Femur (tissue), 1 donor: Measurements from ENCODE around the gene ANKS3.
"Not testable (repeated sequence)": the region's sequence is repeated elsewhere in the genome, so short reads cannot be mapped to it uniquely, and the experiment has no call there.

Source experiments
- DNase-seq: peaks from one replicate; pipeline ENCODE4 v3.0.0-alpha.2; 2017

The ANKS3 gene

DNA sequence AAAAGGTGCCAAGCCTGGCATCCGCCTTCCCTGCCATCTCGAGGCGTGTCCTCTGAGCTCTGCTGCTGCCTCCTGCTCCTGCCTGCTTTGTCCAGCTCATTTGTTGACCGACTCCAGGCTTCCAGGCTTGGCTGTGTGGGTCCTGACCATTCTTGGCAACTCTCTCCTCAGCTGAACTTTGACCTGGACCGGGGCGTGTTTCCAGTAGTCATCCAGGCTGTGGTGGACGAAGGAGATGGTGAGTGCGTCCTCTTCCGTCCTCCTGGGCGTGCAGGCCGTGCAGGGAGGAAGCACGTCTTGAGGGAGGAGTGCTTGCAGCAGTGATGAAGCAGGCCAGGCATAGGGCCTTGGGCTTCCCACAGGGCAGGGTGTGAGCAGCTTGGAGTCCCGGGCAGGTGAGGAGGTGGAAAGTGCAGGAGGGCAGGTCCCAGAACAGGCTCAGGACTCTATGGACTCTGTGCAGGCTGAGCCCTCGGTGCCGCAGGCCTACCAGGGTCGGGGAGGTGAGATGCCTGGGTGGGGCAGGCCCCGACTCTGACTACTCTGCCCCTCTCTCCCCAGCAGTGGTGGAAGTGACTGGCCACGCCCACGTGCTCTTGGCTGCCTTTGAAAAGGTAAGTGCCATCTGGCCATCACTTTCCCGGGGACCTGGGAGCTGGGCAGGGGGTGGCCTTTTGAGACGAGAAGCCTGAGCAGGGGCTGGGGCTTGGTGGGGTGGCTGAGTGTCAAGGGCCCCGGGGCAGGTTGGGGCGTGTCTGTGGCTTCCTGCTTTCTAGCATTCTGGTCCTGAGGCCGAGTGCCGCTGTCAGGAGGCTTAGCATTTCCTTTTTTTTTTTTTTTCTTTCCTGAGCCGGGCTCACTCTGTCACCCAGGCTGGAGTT, 69.3 kb downstream of the ANKS3 start:
- DNase-seq = no peak

DNA sequence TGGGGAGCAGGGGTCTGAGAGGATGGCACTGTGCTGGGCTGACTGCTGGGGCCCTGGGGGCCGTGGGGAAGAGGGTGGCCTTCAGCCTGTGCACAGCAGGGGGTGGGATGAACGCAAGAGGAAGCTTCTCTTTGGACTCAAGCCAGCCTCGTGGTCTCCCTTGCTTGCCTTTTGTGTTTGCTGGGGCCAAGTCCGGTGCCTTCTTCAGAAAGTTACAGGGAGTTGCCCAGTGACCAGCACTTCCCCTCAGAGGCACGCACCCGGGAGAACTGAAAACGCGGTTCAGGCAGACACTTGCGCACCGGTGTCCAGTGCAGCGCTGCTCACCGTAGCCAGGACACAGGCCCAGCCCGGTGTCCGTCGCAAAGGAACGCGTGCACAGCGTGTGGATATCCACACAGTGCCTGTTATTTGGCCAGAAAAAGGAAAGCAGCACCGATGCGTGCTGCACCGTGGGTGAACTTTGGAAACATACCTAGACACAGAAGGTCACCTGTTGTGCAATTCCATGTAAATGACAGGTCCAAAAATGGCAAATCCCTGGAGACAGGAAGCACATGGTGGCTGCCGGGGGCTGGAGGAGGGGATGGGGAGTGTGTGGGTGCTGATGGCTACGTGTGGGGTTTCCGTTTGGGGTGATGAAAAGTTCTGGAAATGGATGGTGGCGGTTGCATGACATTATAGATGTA, 70.2 kb downstream of the ANKS3 start:
- DNase-seq = peak; percentile 65

DNA sequence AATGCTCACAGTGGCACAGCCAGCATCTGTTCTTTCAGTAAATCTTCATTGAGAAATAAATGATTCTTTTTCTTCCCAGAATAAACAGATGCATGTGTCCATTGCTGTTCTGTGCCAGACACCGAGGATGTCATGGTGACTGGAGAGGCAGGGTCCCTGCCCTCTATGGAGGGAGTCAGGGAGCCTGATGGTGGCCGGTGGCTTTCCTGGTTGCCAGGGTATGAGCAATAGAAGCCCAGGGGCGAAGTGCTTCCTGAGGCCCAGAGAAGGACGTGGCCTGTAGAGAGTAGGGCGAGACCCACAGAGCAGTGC, 70.7 kb downstream of the ANKS3 start:
- DNase-seq = no peak

DNA sequence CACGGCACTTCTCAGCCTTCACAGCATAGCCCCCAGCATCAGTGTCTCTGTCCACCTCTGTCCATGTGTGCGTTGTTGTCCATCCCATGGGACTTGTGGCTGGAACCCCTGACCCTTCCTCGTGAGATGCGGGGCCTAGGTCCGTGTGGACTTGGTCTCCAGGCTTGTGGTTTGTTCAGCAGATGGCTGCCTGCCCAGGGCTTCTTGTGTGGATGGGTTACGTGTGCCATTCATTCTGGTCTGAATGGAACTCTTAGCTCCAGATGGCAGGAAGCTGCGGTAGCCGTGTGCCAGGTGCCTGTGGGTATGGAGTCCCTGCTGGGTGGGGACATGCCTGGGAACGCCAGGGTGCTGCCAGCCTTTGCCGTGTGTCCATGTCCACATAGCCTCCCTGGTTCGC, 72.4 kb downstream of the ANKS3 start:
- DNase-seq = no peak

DNA sequence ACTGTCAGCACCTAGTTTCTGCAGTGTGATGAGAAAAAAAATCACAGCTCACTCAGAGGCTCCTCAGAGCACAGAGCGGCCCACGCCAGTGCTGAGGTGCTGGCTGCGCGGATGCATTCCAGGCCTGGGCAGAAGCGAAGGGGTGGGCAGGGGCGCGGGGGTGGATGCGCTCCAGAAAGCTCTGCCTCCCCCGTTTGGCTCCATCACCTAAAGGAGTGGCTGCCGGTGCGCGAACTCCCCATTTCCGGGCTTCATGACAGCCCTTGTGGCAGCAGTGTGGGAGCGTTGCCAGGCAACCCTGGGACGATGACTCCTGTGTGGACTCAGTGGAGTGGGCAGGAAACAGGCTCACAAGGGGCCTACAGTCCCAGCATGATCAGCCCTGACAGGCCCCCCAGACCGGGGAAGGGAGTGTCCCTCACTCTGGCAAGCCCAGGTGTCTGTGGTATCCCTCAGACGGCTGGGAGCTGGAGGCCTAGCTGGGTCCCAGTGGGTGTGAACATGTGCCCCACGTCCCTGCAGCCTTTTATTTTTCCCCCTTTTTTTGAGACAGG, 73.5 kb downstream of the ANKS3 start:
- peak; percentile 85 for DNase-seq

DNA sequence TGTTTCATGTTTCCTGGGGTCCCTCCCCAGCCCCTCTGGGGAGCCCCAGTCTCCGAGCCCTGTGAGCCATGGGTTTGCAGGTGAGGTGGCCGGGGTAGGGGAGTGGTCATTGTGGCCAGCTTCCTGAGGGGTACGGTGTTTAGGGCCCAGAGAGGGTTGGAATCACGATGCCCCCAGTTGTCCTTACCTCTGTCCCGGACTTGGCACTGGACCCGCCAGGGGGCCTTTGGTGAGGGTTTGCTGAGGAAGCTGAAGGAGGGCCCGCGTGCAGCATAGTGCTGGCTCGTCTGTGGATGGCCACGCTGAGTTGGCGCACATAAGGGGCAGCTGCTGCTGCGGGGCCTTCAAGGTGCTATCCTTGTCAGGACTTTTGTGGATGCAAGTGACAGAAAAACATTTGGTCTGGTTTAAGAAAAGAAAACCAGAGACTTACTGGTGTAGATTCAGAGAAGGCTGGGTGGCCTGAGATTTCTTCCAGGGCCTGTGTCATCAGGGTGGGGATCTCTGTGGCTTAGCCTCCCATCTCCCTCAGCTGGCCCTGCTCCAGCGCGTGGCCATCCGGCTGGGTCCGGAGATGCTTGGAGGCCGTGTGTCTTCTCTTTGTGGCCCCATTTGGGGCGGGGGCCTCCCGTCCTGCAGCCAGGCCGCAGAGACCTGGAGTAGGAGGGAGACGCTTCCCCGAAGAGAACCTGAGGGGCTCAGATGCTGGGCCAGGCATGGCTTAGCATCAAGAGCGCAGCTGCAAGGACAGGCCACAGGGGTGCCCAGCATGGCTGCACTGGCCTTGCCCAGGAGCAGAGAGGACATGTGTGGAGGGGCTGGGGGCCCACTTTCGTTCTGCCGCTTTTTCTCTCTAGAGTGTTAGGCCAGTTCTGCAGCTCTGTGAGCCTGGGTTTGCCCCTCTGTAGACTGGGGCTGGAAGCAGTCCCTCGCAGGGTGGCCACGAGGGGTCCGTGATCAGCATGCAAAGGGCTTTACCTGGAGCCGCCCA, 74.4 kb downstream of the ANKS3 start:
- no peak for DNase-seq

DNA sequence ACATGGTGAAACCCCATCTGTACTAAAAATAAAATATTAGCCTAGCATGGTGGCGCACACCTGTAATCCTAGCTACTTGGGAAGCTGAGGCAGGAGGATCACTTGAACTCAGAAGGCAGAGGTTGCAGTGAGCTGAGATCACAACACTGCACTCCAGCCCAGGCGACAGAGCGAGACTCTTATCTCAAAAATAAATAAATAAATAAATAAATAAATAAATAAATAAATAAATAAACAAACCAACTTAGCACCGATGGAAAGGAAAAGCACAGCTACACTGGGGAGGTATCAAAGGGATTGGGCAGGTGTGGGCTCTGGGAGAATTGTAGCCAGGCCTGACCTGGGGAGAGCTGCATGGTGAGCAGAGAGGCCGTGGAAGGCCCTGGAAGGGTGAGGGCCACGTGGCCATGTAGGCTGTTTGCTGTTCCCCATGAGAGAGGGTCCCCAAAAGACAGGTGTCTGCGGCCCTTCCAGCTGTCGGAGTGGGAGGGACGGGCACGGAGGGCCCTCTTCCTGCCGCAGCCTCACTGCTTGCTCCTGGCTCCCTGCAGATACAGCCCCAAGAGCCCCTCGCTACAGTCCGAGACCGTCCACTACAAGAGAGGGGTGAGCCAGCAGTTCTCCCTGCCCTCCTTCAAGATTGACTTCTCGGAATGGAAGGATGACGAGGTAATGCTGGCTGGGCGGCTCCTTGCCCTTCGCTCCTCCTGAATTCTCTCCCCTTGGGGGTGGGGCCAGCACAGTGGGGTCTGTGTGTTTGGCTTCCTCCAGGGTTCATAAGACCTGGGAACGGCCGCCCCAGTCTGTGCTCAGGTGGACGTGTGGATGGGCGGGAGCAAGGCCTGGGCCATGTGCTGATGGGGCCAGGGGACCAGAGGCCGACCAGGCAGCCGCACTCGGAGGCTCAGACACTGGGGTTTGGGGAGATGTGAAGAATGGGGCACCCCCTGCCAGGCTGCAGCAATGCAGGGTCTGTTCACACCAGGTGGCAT, 77.1 kb downstream of the ANKS3 start:
- no peak for DNase-seq

DNA sequence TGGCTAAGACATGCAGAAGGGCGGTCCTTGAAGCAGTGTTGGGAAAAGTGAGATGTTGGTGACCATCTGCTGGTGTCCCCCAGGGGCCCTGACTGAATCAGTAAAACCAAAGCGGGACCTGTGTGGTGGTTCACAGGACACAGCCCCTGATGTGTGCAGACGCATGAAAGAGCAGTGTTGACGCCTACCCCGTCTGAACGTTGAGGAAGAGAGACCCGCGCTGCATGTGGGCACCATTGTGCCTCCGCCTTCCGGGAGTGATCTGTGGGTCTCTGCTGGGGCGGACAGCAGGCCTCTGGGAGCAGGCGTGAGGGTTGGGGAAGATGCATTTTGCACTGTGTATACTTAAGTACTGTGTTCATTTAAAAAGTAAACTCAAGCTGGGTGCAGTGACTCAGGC, 77.8 kb downstream of the ANKS3 start:
- DNase-seq = no peak

DNA sequence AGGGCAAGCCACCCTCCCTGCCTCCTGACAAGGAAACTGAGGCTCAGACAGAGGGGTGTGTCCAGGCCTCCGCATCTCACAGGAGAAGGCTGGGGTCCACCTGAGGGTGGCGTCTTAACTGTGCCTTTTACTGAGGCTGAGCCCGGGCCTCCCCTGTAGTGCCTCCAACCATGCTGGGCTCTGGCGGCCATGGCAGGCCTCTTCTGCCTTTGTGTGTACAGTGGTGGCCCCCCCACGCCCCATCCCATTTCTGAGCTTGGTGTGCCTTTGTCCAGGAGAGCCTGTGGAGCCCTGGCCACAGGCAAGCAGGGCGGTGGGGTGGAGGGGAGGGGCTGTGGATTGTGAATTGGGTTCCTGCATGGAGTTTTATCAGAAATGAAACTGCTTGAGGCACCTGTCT, 78.3 kb downstream of the ANKS3 start:
- DNase-seq = no peak

DNA sequence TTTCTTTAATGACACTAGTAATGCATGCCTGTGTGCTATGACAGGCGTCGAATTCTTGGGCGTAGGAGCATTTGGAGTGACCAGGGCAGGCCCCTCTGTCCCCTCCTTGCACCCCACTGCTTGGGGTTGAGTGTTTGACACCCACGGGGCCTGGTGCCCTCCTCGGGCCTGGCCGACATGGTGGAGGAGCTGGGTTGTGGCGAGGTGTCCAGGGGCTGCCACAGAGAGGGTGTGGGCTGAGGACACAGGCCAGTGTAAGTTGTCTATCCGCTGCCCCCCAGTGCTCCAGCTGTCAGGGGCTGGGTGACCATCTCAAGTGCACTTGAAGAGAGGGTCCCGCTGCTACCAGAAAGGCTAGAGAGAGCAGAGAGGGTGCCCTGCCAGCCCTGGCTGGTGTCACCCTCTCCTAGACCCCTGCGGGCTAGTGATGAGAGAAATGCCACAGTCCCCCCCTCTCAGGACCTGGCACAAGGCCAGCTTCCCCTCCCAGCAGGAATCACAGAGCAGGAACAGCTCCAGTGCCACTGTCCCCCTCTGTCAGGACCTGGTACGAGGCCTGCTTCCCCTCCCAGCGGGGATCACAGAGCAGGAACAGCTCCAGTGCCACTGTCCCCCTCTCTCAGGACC, 79.0 kb downstream of the ANKS3 start:
- no peak for DNase-seq

DNA sequence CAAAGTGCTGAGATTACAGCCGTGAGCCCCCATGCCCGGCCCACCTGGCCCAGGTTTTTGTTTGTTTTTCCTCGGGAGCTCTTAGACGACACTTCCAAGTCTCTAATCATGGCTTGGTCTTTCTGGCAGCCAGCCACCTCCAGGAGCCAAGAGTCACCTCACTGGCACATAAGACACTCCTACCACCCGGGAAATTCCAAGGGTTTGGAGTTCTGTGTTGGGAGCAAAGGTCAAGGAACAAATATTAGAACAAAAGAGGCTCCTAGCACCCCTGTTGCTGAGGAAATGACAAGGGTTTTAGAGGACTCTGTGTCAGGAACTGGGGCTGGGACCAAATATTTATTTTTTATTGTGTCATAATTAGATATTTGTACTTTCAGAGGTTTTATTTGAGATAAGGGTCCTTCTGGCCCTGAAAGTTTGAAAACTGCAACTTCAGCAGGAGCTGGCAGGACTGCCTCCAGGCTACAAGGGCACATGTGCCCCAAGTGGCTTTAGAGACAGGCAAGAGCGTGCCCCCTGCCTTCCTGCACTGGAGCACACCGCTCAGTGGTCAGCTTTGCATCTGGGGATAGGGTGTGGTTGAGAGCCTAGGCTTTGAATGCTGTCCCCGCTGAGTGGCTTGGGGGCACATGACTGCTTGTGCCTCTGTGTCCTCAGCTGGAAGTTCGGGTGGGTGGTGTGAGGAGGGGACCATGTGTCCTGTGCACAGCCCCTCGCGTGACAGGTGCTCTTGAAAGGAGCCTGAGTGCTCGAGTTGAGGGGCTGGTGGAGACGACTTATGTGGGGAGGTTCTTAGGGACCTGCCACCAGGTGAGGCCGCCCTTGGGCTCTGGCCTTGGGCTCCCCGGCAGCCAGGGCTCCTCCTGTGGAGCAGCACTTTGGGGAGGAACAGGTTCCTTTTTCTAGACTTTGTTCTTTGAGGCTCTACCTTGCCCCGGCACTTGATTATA, 79.8 kb downstream of the ANKS3 start:
- DNase-seq = no peak

DNA sequence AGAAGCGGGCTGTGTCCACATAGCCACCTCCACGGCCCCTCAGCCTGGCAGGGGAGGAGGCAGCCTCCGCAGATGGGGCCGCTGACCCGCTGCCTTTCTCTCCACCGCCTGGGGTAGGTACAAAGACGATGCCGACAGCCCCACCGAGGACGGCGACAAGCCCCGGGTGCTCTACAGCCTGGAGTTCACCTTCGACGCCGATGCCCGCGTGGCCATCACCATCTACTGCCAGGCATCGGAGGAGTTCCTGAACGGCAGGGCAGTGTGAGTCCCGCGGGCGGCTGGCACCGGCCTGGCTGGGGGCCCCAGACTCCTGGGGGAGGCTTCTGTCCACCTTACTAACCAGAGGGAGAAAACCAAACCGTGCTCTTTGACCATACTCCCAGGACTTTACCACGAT, 81.5 kb downstream of the ANKS3 start:
- DNase-seq = no peak

DNA sequence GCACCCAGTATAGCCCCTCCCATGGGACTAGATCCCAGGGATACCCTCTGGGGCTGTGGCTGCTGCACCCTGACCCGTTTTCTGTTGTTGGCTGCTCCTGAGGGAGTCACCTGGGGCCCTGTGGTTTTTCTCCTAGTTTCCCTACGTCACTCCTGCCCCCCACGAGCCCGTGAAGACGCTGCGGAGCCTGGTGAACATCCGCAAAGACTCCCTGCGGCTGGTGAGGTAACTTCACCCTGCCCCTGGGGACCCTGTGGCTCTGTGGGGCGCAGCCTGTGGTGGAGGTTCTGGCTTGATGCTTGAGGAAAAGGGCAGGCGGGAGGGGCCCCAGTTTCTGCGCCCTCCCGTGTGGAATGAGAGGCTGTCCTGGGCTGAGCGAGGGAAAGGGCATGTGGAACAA, 82.2 kb downstream of the ANKS3 start:
- DNase-seq = no peak

DNA sequence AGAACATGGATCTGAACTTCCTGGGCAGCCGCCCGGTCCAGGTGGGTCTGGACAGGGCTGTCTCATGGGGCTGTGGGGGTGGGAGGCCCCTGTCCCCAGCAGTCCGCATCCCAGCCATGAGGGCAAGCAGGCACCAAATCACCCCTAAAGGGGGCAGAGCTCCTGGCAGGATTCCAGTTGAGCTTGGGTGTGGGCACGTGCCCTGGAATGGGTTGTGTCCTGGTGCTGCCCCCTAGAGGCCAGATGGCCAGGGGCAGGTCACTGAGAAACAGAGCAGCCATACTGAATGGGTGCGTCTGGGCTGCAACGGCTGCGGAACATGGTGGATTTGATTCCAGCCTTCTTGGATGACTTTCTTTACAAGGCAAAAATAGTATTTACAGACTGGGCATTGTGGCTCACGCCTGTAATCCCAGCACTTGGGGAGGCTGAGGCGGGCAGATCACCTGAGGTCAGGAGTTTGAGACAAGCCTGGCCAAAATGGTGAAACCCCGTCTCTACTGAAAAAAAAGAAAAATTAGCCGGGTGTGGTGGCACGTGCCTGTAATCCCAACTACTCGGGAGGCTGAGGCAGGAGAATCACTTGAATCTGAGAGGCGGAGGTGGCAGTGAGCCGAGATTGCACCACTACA, 83.5 kb downstream of the ANKS3 start:
- DNase-seq = not testable (repeated sequence)

DNA sequence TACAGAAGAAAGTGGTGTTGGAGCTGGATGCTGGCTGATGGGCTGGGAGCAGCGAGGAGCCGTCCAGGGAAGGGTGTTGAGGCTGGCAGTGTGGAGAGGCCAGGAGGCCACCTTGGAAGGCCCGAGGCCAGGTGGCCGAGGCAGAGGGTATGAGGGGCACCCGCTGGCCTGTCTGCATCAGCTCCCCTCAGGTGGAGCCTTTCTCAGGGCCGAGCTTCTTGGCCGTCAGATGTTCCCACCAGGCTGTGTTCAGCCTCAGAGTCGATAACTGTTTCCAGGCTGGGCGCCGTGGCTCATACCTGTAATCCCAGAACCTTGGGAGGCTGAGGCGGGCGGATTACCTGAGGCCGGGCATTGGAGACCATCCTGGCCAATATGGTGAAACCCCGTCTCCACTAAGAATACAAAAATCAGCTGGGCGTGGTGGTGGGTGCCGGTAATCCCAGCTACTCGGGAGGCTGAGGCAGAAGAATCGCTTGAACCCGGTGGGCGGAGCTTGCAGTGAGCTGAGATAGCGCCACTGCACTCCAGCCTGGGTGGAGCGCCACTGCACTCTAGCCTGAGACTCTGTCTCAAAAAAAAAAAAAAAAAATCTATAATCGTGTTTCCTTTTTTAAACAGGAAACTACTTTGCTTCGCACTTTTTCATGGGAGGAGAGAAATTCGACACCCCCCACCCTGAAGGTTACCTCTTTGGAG, 84.2 kb downstream of the ANKS3 start:
- DNase-seq = no peak

DNA sequence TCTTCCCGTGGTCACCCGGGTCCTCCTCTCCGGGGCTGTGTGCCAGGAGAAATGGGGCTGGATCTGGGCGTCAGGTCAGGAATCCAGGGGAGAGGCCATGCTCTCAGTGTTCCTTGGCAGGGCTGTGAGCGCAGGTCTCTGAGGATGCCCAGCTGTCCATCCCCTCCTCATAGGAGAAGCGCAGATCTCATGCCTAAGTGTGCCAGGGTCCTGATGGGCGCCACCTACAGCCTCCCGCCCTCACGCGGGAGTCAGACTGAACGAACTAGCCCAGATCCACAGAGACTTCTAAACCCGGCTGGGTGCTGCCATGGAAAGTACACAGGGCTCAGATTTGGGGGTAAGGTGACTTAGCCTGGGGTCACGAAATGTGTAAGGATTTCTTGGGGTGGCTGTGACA, 85.2 kb downstream of the ANKS3 start:
- no peak for DNase-seq

DNA sequence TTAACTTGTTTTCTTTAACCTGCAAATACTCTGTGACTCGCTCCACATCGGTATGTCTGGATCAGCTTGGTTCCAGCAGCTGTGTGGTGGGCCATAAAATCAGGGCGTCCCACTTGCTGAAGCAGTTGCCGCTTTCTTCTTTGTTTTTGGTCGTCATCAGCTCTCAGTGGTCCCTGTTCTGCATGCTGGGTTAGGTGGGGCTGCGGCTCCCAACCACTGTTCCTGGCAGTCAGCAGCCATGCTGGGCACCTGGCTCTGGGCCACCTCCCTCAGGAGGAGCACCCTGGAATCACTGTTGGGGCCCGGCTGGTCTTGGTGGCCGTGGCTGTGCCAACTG, 86.5 kb downstream of the ANKS3 start:
- DNase-seq = no peak

DNA sequence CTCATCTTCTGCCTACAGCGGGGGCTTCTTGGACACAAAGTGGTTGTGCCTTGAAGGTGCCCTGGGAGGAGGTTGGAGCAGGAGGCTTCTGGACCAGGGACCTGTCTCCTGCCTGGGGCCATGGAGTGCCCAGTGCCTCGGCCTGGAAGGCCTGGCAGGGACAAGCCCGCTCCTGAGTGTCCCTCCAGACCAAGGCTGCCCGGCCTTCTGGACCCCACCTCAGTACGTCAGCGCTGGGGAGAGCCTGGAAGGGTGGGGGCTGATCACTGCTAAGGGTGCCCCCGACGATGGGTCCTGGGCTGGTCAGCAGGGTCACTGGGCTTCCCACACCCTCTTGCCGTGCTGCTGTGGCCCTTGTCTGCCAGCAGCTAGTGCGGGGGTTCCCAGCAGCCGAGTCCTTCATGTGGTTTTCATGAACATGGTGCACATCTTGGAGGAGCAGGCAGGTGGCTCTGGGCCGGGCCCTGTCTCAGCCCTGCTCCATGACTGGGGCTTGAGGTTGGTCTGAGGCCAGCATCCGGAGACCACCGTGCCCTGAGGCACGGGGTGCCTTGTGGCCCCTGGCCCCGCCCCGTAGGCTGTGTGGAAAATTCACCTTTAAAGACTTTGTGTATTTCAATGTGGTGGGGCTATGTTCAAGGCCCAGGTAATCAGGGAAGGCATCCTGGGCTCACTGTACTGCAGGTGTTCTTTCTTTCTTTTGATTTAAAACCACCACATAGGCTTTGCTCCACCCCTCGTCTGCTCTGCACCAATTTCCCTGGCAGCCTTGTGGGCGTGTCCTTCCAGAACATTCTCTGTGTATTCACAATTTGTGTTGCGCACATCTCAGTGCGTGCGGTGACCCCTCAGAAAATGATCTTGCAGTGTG, 87.1 kb downstream of the ANKS3 start:
- no peak for DNase-seq
